GM23338 (cell line): Measurements from ENCODE around the gene LLPH.

Experiments used
- CREB1 ChIP-seq: fragments of 250-450 bp; sonication (Bioruptor Pico); IDR thresholded peaks from 2 replicates; pipeline ENCODE4 v1.5.0; 2020; ENCODE audit warnings: low read depth, mild to moderate bottlenecking, moderate library complexity
- CTCF ChIP-seq, 2 experiments: fragments of 200-600 bp in 1 of 2; sonication (generic) in 1 of 2; conservative IDR thresholded peaks; 2 replicates each; pipeline versions ENCODE4 v1.5.1 to v1.6.1; 2016 to 2017; ENCODE audit warnings: antibody characterized with exemption in 2 of 2, low read depth in 2 of 2, mild to moderate bottlenecking in 2 of 2, moderate library complexity in 1 of 2
- EZH2 ChIP-seq: fragments of 200-600 bp; sonication (generic); IDR thresholded peaks from one replicate; pipeline ENCODE4 v1.8.0; 2017; ENCODE audit warnings: antibody characterized with exemption, mild to moderate bottlenecking, low read depth; ENCODE audit not compliant: unreplicated experiment
- EZH2phosphoT487 ChIP-seq: fragments of 200-600 bp; sonication (generic); IDR thresholded peaks from one replicate; pipeline ENCODE4 v1.8.1; 2018; ENCODE audit warnings: antibody characterized with exemption; ENCODE audit not compliant: unreplicated experiment
- POLR2AphosphoS5 ChIP-seq: IDR thresholded peaks from 2 replicates; pipeline ENCODE4 v1.6.1; 2016; ENCODE audit warnings: antibody characterized with exemption, low read depth
- REST ChIP-seq: IDR thresholded peaks from one replicate; pipeline ENCODE4 v1.6.1; 2018; ENCODE audit warnings: antibody characterized with exemption; ENCODE audit not compliant: unreplicated experiment
- ZNF114 ChIP-seq: fragments of 250-450 bp; sonication (Bioruptor Pico); IDR thresholded peaks from 2 replicates; pipeline ENCODE4 v1.5.0; 2020; ENCODE audit warnings: mild to moderate bottlenecking, moderate library complexity
- ZNF331 ChIP-seq: fragments of 250-450 bp; sonication (Bioruptor Pico); IDR thresholded peaks from 2 replicates; pipeline ENCODE4 v1.5.0; 2020; ENCODE audit warnings: low read depth, mild to moderate bottlenecking, moderate library complexity
- ZNF462 ChIP-seq: fragments of 250-450 bp; sonication (Bioruptor Pico); IDR thresholded peaks from 2 replicates; pipeline ENCODE4 v1.5.0; 2020; ENCODE audit warnings: mild to moderate bottlenecking, moderate library complexity

GRCh38 chr12:66119870-66120241 lies 10.7 kb downstream of the LLPH start:
- no peak for TF ChIP-seq CTCF (conservative IDR thresholded peaks at IDR 0.05; ENCODE audit: low read depth in 2 of 2)
- TF ChIP-seq ZNF462: no peak
- TF ChIP-seq POLR2AphosphoS5: no peak
- TF ChIP-seq EZH2phosphoT487: no peak
- TF ChIP-seq EZH2: no peak
- TF ChIP-seq REST: no peak
- no peak for TF ChIP-seq CREB1 (CRISPR knock-in tag)
- TF ChIP-seq ZNF114 (CRISPR knock-in tag): no peak
- TF ChIP-seq ZNF331 (CRISPR knock-in tag): no peak
